ENCODE data around the gene HES2.

The HES2 gene

GRCh38 chr1:6444377-6444776, 24.7 kb upstream of the HES2 start:
- H3K18ac ChIP-seq (ENCODE audit: low read length) = no peak overlapping the region
- DNase-seq = no peak
- no peak overlapping the region for H2BK5ac ChIP-seq (ENCODE audit: low read depth, low read length, poor library complexity)
- H4K12ac ChIP-seq (ENCODE audit: low read depth, low read length) = no peak overlapping the region
- H3K27me3 ChIP-seq (ENCODE audit: insufficient read depth, low read length) = peaks cover 17% of the 10 kb centered on the region
- H3K79me2 ChIP-seq (ENCODE audit: control insufficient read depth, insufficient read depth, low read length, poor library complexity) = no peaks in the 10 kb centered on the region
- H3K9ac ChIP-seq (ENCODE audit: low read length) = no peak overlapping the region
- H4K8ac ChIP-seq (ENCODE audit: low read depth, low read length) = no peak overlapping the region
- H3K79me1 ChIP-seq (ENCODE audit: low read length) = peaks cover 3% of the 10 kb centered on the region
- no peak overlapping the region for H2BK120ac ChIP-seq (ENCODE audit: insufficient read depth, low read length, poor library complexity)
- no peak overlapping the region for H3K23ac ChIP-seq (ENCODE audit: low read length)
- H3K27ac ChIP-seq (ENCODE audit: low read depth, low read length) = no peak overlapping the region
- no peak overlapping the region for H3K4ac ChIP-seq (ENCODE audit: low read depth, low read length)
- H3K9me3 ChIP-seq (ENCODE audit: insufficient read depth, low read depth, low read length) = peaks cover 3% of the 10 kb centered on the region
- peak overlapping the region; percentile 8 for H3K4me3 ChIP-seq (ENCODE audit: low read depth, low read length)
- H2AK5ac ChIP-seq (ENCODE audit: low read length) = no peak overlapping the region
- no peak overlapping the region for H3K4me2 ChIP-seq (ENCODE audit: low read length)
- no peak overlapping the region for H2BK12ac ChIP-seq (ENCODE audit: low read length)
- H2AFZ ChIP-seq (ENCODE audit: insufficient read depth, low read length, poor library complexity) = no peak overlapping the region
- no peak overlapping the region for H3K14ac ChIP-seq (ENCODE audit: low read length)
- no peaks in the 10 kb centered on the region for H3K36me3 ChIP-seq (ENCODE audit: control insufficient read depth in 1 of 2, insufficient read depth in 2 of 2, low read length in 2 of 2)
- WGBS (ENCODE audit: extremely low coverage, insufficient coverage, insufficient read length) = no CpG with 5 or more reads among the region's 15 CpGs
- H4K91ac ChIP-seq (ENCODE audit: low read depth, low read length) = no peak overlapping the region
- peaks cover 10 to 18% of the 10 kb centered on the region in 2 experiments for H3K4me1 ChIP-seq (ENCODE audit: control insufficient read depth in 1 of 2, insufficient read depth in 2 of 2, low read length in 2 of 2)

DNA sequence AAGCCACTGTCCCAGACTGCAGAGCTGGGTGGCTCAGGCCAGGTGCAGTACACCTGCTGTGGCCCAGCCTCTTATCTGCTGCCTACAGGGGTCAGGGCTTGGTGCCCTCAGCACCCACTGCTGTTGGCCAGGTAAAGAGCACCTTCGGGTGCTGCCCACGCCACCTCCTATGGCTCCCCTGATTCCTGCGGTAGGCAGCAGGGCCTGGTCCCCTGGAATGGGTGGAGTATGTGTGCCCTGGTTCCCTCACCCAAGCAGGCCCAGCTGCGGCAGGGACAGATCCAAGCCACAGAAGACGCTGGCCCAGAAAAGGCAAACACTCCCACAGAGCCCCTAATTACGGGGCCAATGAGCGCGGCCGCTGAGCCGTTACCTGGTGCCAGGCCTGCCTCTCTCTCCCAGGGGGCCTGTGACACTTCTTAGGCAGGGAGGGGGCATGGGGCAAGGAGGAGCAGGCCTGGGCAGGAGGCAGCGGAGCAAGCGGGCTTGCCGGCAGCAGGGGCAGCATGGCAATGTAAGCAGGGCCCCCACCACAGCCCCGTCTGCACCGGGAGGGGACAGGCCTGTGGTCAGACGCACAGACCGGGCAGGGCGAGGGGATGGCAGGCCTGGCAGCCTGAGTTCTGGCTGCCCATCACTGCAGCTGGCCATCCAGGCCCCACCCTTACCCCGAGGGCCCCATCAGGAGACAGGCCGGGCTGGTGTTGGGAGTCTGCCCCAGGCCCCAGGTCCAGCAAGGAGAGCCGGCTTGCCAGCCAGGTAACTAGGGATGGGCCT, 23.8 kb upstream of the HES2 start:
- no peak overlapping the region for H3K9ac ChIP-seq (ENCODE audit: low read length)
- H3K27me3 ChIP-seq (ENCODE audit: insufficient read depth, low read length) = peaks cover 9% of the 10 kb centered on the region
- H2AK5ac ChIP-seq (ENCODE audit: low read length) = no peak overlapping the region
- H3K23ac ChIP-seq (ENCODE audit: low read length) = no peak overlapping the region
- no peak overlapping the region for H3K4me2 ChIP-seq (ENCODE audit: low read length)
- no peaks in the 10 kb centered on the region for H3K36me3 ChIP-seq (ENCODE audit: control insufficient read depth in 1 of 2, insufficient read depth in 2 of 2, low read length in 2 of 2)
- H3K4me1 ChIP-seq (ENCODE audit: control insufficient read depth in 1 of 2, insufficient read depth in 2 of 2, low read length in 2 of 2) = peaks cover 10 to 16% of the 10 kb centered on the region in 2 experiments
- H4K91ac ChIP-seq (ENCODE audit: low read depth, low read length) = no peak overlapping the region
- H2BK12ac ChIP-seq (ENCODE audit: low read length) = no peak overlapping the region
- no peak overlapping the region for H4K8ac ChIP-seq (ENCODE audit: low read depth, low read length)
- no peak overlapping the region for H3K14ac ChIP-seq (ENCODE audit: low read length)
- WGBS (ENCODE audit: extremely low coverage, insufficient coverage, insufficient read length) = no CpG with 5 or more reads among the region's 21 CpGs
- H3K18ac ChIP-seq (ENCODE audit: low read length) = no peak overlapping the region
- no peaks in the 10 kb centered on the region for H3K79me2 ChIP-seq (ENCODE audit: control insufficient read depth, insufficient read depth, low read length, poor library complexity)
- no peak overlapping the region for H3K27ac ChIP-seq (ENCODE audit: low read depth, low read length)
- peaks cover 3% of the 10 kb centered on the region for H3K9me3 ChIP-seq (ENCODE audit: insufficient read depth, low read depth, low read length)
- peaks cover 3% of the 10 kb centered on the region for H3K79me1 ChIP-seq (ENCODE audit: low read length)
- no peak overlapping the region for H2AFZ ChIP-seq (ENCODE audit: insufficient read depth, low read length, poor library complexity)
- H3K4ac ChIP-seq (ENCODE audit: low read depth, low read length) = no peak overlapping the region
- H2BK120ac ChIP-seq (ENCODE audit: insufficient read depth, low read length, poor library complexity) = no peak overlapping the region
- H2BK5ac ChIP-seq (ENCODE audit: low read depth, low read length, poor library complexity) = no peak overlapping the region
- H3K4me3 ChIP-seq (ENCODE audit: low read depth, low read length) = no peak overlapping the region
- H4K12ac ChIP-seq (ENCODE audit: low read depth, low read length) = no peak overlapping the region
- no peak for DNase-seq

DNA sequence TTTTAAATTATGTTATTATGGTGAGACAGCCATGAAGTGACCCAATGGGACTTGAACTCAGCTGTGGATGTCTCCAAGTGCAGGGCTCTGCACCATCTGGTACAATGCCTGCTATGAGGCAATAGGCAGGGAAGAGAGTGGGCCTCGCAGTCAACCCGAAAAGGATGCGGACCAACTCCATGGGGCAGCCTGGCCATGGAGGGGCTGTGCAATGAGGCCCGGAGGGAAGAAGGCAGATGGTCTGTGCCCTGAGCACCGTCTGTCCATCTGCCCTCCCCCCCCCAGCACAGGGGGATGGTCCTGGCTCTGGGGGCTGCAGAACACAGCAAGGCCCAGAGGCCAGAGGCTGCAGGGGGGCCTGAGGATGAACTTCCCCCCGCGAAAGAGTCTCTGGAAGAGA, 21.9 kb upstream of the HES2 start:
- Histone ChIP-seq H4K8ac (ENCODE audit: low read depth, low read length) (no peak overlapping the region), H2BK12ac (ENCODE audit: low read length) (no peak overlapping the region), H2BK120ac (ENCODE audit: insufficient read depth, low read length, poor library complexity) (no peak overlapping the region), H3K9me3 (ENCODE audit: insufficient read depth, low read depth, low read length) (peaks cover 3% of the 10 kb centered on the region), H3K23ac (ENCODE audit: low read length) (no peak overlapping the region), H3K79me2 (ENCODE audit: control insufficient read depth, insufficient read depth, low read length, poor library complexity) (no peaks in the 10 kb centered on the region), H2BK5ac (ENCODE audit: low read depth, low read length, poor library complexity) (no peak overlapping the region), H2AFZ (ENCODE audit: insufficient read depth, low read length, poor library complexity) (no peak overlapping the region), H3K9ac (ENCODE audit: low read length) (no peak overlapping the region), H3K79me1 (ENCODE audit: low read length) (peaks cover 3% of the 10 kb centered on the region), H4K12ac (ENCODE audit: low read depth, low read length) (no peak overlapping the region), H3K27me3 (ENCODE audit: insufficient read depth, low read length) (no peaks in the 10 kb centered on the region), H3K27ac (ENCODE audit: low read depth, low read length) (no peak overlapping the region), H3K36me3 (ENCODE audit: control insufficient read depth in 1 of 2, insufficient read depth in 2 of 2, low read length in 2 of 2) (no peaks in the 10 kb centered on the region), H3K4me3 (ENCODE audit: low read depth, low read length) (no peak overlapping the region), H3K18ac (ENCODE audit: low read length) (no peak overlapping the region), H4K91ac (ENCODE audit: low read depth, low read length) (no peak overlapping the region), H3K4ac (ENCODE audit: low read depth, low read length) (no peak overlapping the region), H3K4me1 (ENCODE audit: control insufficient read depth in 1 of 2, insufficient read depth in 2 of 2, low read length in 2 of 2) (peaks cover 6 to 7% of the 10 kb centered on the region in 2 experiments), H3K14ac (ENCODE audit: low read length) (no peak overlapping the region), H2AK5ac (ENCODE audit: low read length) (no peak overlapping the region), H3K4me2 (ENCODE audit: low read length) (no peak overlapping the region)
- no peak for DNase-seq
- WGBS (ENCODE audit: extremely low coverage, insufficient coverage, insufficient read length) = no CpG with 5 or more reads among the region's 7 CpGs

- H4K91ac ChIP-seq (ENCODE audit: low read depth, low read length) = no peak overlapping the region
These were observed 20.7 kb upstream of the HES2 start for GRCh38 chr1:6440198-6441126.

More at GRCh38 chr1:6440198-6441126, 20.7 kb upstream of the HES2 start:
- no peak overlapping the region for H4K12ac ChIP-seq (ENCODE audit: low read depth, low read length)
- H2BK12ac ChIP-seq (ENCODE audit: low read length) = no peak overlapping the region
- peaks cover 3% of the 10 kb centered on the region for H3K79me1 ChIP-seq (ENCODE audit: low read length)
- H2BK5ac ChIP-seq (ENCODE audit: low read depth, low read length, poor library complexity) = no peak overlapping the region
- peaks cover 3% of the 10 kb centered on the region for H3K9me3 ChIP-seq (ENCODE audit: insufficient read depth, low read depth, low read length)
- peaks cover 6 to 7% of the 10 kb centered on the region in 2 experiments for H3K4me1 ChIP-seq (ENCODE audit: control insufficient read depth in 1 of 2, insufficient read depth in 2 of 2, low read length in 2 of 2)
- no peak overlapping the region for H3K18ac ChIP-seq (ENCODE audit: low read length)
- H3K27ac ChIP-seq (ENCODE audit: low read depth, low read length) = no peak overlapping the region
- H3K27me3 ChIP-seq (ENCODE audit: insufficient read depth, low read length) = no peaks in the 10 kb centered on the region
- no peak overlapping the region for H2BK120ac ChIP-seq (ENCODE audit: insufficient read depth, low read length, poor library complexity)
- no peaks in the 10 kb centered on the region for H3K36me3 ChIP-seq (ENCODE audit: control insufficient read depth in 1 of 2, insufficient read depth in 2 of 2, low read length in 2 of 2)
- H3K4ac ChIP-seq (ENCODE audit: low read depth, low read length) = no peak overlapping the region
- no peak overlapping the region for H3K9ac ChIP-seq (ENCODE audit: low read length)
- no peak overlapping the region for H4K8ac ChIP-seq (ENCODE audit: low read depth, low read length)
- H2AK5ac ChIP-seq (ENCODE audit: low read length) = no peak overlapping the region
- H3K79me2 ChIP-seq (ENCODE audit: control insufficient read depth, insufficient read depth, low read length, poor library complexity) = no peaks in the 10 kb centered on the region
- WGBS (ENCODE audit: extremely low coverage, insufficient coverage, insufficient read length) = no CpG with 5 or more reads among the region's 101 CpGs
- peak overlapping the region; percentile 65 for H3K4me3 ChIP-seq (ENCODE audit: low read depth, low read length)
- H3K14ac ChIP-seq (ENCODE audit: low read length) = no peak overlapping the region
- H3K4me2 ChIP-seq (ENCODE audit: low read length) = peak overlapping the region; percentile 66
- H2AFZ ChIP-seq (ENCODE audit: insufficient read depth, low read length, poor library complexity) = no peak overlapping the region
- peak; percentile 41 to 56 for DNase-seq
- H3K23ac ChIP-seq (ENCODE audit: low read length) = no peak overlapping the region
